H1 (cell line): Measurements from ENCODE around the gene PGPEP1. TPM values are rescaled to one million over a fixed set of nuclear protein-coding genes. Genes with fewer than 3 reads are reported as not detected.

ENCODE experiments used
- CBX8 ChIP-seq: fragments of 300-800, 300-1000 bp; sonication (generic); IDR thresholded peaks from 2 replicates; pipeline ENCODE4 v1.7.1; 2016; ENCODE audit warnings: low read depth, low read length, borderline replicate concordance
- POLR2AphosphoS5 ChIP-seq: IDR thresholded peaks from 2 replicates; pipeline ENCODE4 v1.6.1; 2011; ENCODE audit warnings: low read depth, low read length
- SAP30 ChIP-seq: fragments of 300-600 bp; sonication (generic); IDR thresholded peaks from 2 replicates; pipeline ENCODE4 v1.7.1; 2012; ENCODE audit warnings: low read length, moderate library complexity, mild to moderate bottlenecking, inconsistent platforms; ENCODE audit not compliant: insufficient read depth, insufficient replicate concordance
- SUZ12 ChIP-seq: fragments of 200-600 bp; sonication (generic); IDR thresholded peaks from 2 replicates; pipeline ENCODE4 v1.6.1; 2012; ENCODE audit warnings: mild to moderate bottlenecking, inconsistent platforms, low read length, moderate library complexity, mixed read lengths
- TAF1 ChIP-seq: IDR thresholded peaks from 2 replicates; pipeline ENCODE4 v1.6.1; 2011; ENCODE audit warnings: mild to moderate bottlenecking, low read depth, low read length
- USF2 ChIP-seq: IDR thresholded peaks from 2 replicates; pipeline ENCODE4 v1.6.1; 2011; ENCODE audit warnings: low read length, improper control_type of control experiment
- polyA plus RNA-seq, 7 experiments: library from polyadenylated mRNA; depleted of rRNA in 3 of 7; stranded (reverse) in 5 of 7; unstranded in 2 of 7; fragments of >200 nt in 5 of 7; fragments of 200-250 nt in 2 of 7; gene quantifications; 1 replicate in 5 of 7; 2 replicates in 1 of 7; 4 replicates in 1 of 7; pipeline versions ENCODE4 v1.2.1 to v1.2.3, GENCODE V29; 2011 to 2013; ENCODE audit warnings: missing spikeins in 2 of 7, mixed read lengths in 2 of 7
- total RNA-seq: library from RNA; stranded (reverse); fragmentation: NEBNext Ultra II Directional; extraction: Animal tissue kit (Norgen Biotek cat#: 25700); gene quantifications from 2 replicates; pipeline ENCODE4 v1.2.1, GENCODE V29; 2021

The PGPEP1 gene
- total and polyA plus RNA-seq, 2 of the 8 experiments (the other 6 are each of a cell fraction or from before 2014, with no cell fraction given), result 17.0 to 33.4 TPM

- TF ChIP-seq TAF1 (no peak), POLR2AphosphoS5 (no peak), SUZ12 (no peak), USF2 (no peak), SAP30 (no peak), CBX8 (no peak)
These were observed 67.7 kb downstream of the PGPEP1 start (continued) for GRCh38 chr19:18408053-18408476.
